Gastroesophageal sphincter (tissue), 4 donors: ENCODE data around the gene AQP6. TPM values are rescaled to one million over a fixed set of nuclear protein-coding genes. Genes with fewer than 3 reads are reported as not detected.

Experiments
- ATAC-seq: fragments of 150-250 bp; one replicate; pipeline ENCODE4 v1.9.1; 2016; ENCODE audit warnings: mild to moderate bottlenecking, moderate library complexity
- H3K27ac ChIP-seq, 4 donors: fragments of 200-600 bp; sonication (generic) in 3 of 4; 1 replicate in 3 of 4; 2 replicates in 1 of 4; pipeline ENCODE4 v1.5.1; 2016 to 2019
- H3K27me3 ChIP-seq: fragments of 200-600 bp; sonication (generic); one replicate; pipeline ENCODE4 v1.5.1; 2019
- H3K36me3 ChIP-seq, 2 donors: fragments of 200-600 bp; sonication (generic); one replicate each; pipeline ENCODE4 v1.5.1; 2019; ENCODE audit warnings: control low read depth in 1 of 2
- H3K4me1 ChIP-seq, 3 donors: fragments of 200-600 bp; sonication (generic); 1 replicate in 2 of 3; 2 replicates in 1 of 3; pipeline ENCODE4 v1.5.1; 2016 to 2019; ENCODE audit warnings: control low read depth in 2 of 3
- H3K4me3 ChIP-seq, 2 donors: fragments of 200-600 bp; sonication (generic); one replicate each; pipeline ENCODE4 v1.5.1; 2019; ENCODE audit warnings: mild to moderate bottlenecking in 1 of 2, moderate library complexity in 1 of 2
- H3K9me3 ChIP-seq, 3 donors: fragments of 200-600 bp; sonication (generic); one replicate each; pipeline ENCODE4 v1.5.1; 2017 to 2019; ENCODE audit warnings: control low read depth in 2 of 3
- EP300 ChIP-seq: sonication (generic); formaldehyde crosslinking; IDR thresholded peaks from one replicate; pipeline ENCODE4 v1.6.1; 2017; ENCODE audit warnings: antibody characterized with exemption, mild to moderate bottlenecking
- POLR2A ChIP-seq, 2 donors: fragments of 450-650 bp; IDR thresholded peaks; one replicate each; pipeline ENCODE4 v1.6.1; 2017; ENCODE audit warnings: antibody characterized with exemption in 2 of 2, mild to moderate bottlenecking in 2 of 2, moderate library complexity in 1 of 2
- POLR2AphosphoS5 ChIP-seq: sonication (generic); formaldehyde crosslinking; IDR thresholded peaks from one replicate; pipeline ENCODE4 v1.6.1; 2017; ENCODE audit warnings: antibody characterized with exemption
- WGBS, 2 donors: methylation state at CpG; one replicate each; pipeline ENCODE4 v1.1.5; 2018; ENCODE audit warnings: low coverage in 1 of 2; 5-methylcytosine and 5-hydroxymethylcytosine counted together
- total RNA-seq, 4 donors: library from RNA; depleted of rRNA; stranded (reverse); fragments of >200 nt; gene quantifications; one replicate each; pipeline ENCODE4 v1.1.0, GENCODE V29; 2016
- TF ChIP-seq, protein P1 (sequence below), 4 experiments: fragments of 200-600 bp in 2 of 4; fragments of 450-650 bp in 2 of 4; sonication (generic) in 1 of 4; IDR thresholded peaks; one replicate each; pipeline ENCODE4 v1.5.1; 2017 to 2019; ENCODE audit warnings: antibody characterized with exemption in 4 of 4, mild to moderate bottlenecking in 2 of 4, moderate library complexity in 2 of 4

AQP6 gene
- total RNA-seq, 4 donors from 2014 or later: not detected

DNA sequence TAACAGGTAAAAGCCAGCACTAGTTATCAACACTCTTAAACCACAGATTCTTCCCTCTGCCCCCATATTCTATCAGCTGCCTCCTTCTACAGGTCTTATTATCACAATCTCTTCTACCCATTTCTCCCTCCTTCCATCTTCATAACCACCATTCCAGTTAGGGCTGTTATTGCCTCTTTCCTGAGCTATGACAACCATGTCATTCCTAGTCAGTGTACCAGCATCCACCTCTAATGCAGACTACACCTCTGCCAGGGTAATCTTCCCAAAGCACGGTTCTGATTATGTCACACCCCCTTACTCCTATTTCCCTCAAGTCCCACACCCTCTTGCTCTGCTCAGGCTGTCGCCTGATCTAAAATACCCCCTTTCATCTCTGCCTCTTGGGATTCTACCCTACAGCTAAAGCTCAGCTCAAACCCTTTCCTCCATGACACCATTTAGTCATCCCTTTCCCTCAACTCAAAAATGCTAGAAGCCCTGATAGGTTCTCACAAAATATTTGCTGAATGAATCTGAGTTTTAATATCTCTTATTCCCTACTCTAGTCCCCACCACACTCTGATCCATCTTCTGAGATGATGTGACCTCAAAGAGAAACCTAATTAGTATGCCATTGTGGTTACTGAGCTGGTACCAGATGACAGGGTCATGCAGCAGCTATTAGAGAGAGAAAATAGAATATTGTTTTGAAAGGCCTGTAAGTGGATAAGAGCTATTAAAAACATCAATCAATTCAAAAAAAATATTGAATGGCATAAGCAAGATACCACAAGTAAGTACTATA lies 40.8 kb downstream of the AQP6 start:
- WGBS, 2 donors: 75 to 100% methylated on average over 1 to 2 of the region's 2 CpGs
- no peak overlapping the region for H3K4me3 ChIP-seq
- ATAC-seq: no peak

GRCh38 chr12:50014342-50014741 lies 41.6 kb downstream of the AQP6 start:
- H3K4me3 ChIP-seq: no peak overlapping the region
- peaks cover 0 to 5% of the 10 kb centered on the region in 2 donors for H3K36me3 ChIP-seq
- H3K27ac ChIP-seq: no peak overlapping the region
- peaks cover 2 to 28% (median 7%) of the 10 kb centered on the region in 3 donors for H3K4me1 ChIP-seq
- no peaks in the 10 kb centered on the region for H3K27me3 ChIP-seq
- ATAC-seq: no peak
- no peak for TF ChIP-seq EP300
- TF ChIP-seq POLR2AphosphoS5: no peak
- TF ChIP-seq POLR2A (IDR thresholded peaks at IDR 0.05): no peak
- TF ChIP-seq, protein P1, sequence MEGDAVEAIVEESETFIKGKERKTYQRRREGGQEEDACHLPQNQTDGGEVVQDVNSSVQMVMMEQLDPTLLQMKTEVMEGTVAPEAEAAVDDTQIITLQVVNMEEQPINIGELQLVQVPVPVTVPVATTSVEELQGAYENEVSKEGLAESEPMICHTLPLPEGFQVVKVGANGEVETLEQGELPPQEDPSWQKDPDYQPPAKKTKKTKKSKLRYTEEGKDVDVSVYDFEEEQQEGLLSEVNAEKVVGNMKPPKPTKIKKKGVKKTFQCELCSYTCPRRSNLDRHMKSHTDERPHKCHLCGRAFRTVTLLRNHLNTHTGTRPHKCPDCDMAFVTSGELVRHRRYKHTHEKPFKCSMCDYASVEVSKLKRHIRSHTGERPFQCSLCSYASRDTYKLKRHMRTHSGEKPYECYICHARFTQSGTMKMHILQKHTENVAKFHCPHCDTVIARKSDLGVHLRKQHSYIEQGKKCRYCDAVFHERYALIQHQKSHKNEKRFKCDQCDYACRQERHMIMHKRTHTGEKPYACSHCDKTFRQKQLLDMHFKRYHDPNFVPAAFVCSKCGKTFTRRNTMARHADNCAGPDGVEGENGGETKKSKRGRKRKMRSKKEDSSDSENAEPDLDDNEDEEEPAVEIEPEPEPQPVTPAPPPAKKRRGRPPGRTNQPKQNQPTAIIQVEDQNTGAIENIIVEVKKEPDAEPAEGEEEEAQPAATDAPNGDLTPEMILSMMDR (IDR thresholded peaks at IDR 0.05): no peak
- no peaks in the 10 kb centered on the region for H3K9me3 ChIP-seq
- 100% methylated on average over 2 of the region's 3 CpGs; no CpG with 5 or more reads in 1 of the 2 donors for WGBS, 2 donors

More for the DNA sequence above, 40.8 kb downstream of the AQP6 start:
- H3K4me1 ChIP-seq: peaks cover 2 to 26% (median 7%) of the 10 kb centered on the region in 3 donors
- no peaks in the 10 kb centered on the region for H3K9me3 ChIP-seq
- H3K27ac ChIP-seq: no peak overlapping the region
- H3K36me3 ChIP-seq: peaks cover 0 to 5% of the 10 kb centered on the region in 2 donors
- no peak for TF ChIP-seq POLR2A (IDR thresholded peaks at IDR 0.05)
- H3K27me3 ChIP-seq: no peaks in the 10 kb centered on the region

GRCh38 chr12:50016501-50017475 lies 44.0 kb downstream of the AQP6 start:
- H3K27ac ChIP-seq: peak overlapping the region; percentile 63 to 69 (median 66)
- 50 to 51% methylated on average over 10 of the region's 10 CpGs for WGBS, 2 donors

DNA sequence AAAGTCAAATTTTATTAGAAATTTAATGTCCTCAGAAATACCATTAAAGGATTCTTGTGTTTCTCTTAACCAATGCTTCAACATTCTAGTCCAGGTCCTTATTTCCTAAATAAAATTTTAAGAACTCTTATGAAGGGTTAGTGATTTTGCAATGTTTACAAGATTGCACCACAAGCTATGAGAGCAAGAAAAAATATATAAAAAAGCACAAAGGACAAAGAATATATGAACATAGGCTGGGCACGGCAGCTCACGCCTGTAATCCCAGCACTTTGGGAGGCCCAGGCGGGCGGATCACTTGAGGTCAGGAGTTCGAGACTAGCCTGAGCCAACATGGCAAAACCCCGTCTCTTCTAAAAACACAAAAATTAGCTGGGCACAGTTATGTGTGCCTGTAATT lies 44.9 kb downstream of the AQP6 start:
- Histone ChIP-seq H3K4me1 (peaks cover 2 to 34% (median 7%) of the 10 kb centered on the region in 3 donors), H3K36me3 (peaks cover 0 to 5% of the 10 kb centered on the region in 2 donors), H3K27ac (peak overlapping the region; percentile 63 to 69 (median 66)), H3K9me3 (no peaks in the 10 kb centered on the region), H3K4me3 (no peak overlapping the region), H3K27me3 (no peaks in the 10 kb centered on the region)
- WGBS, 2 donors: 64 to 66% methylated on average over 6 of the region's 6 CpGs
- TF ChIP-seq POLR2AphosphoS5 (peak; percentile 34), POLR2A (IDR thresholded peaks at IDR 0.05) (no peak)
- peak; percentile 77 for ATAC-seq

More at GRCh38 chr12:50016501-50017475, 44.0 kb downstream of the AQP6 start:
- Histone ChIP-seq H3K9me3 (no peaks in the 10 kb centered on the region), H3K4me1 (peaks cover 2 to 34% (median 7%) of the 10 kb centered on the region in 3 donors), H3K27me3 (no peaks in the 10 kb centered on the region), H3K4me3 (no peak overlapping the region), H3K36me3 (peaks cover 0 to 5% of the 10 kb centered on the region in 2 donors)
- peak; percentile 93 for ATAC-seq
- TF ChIP-seq POLR2AphosphoS5 (peak; percentile 84), EP300 (no peak)

DNA sequence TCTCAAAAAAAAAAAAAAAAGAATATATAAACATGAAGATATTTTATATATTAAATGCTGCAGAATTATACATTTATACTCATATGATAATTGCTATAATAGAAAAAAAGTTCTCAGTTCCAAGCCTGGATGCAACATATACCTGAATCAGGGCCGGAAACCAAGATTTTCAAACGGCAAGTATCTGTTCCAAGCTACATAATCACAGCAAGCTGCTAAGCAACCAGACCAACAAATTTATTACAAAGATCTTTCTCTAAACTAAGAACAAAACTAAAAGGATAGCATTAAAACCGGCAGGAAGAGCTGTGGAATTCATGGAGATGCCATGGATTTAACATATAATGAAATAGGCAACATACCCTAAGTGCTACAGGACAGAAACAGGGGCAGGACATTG lies 45.4 kb downstream of the AQP6 start:
- WGBS, 2 donors: 18 to 32% methylated on average over 3 of the region's 3 CpGs
- ATAC-seq: no peak
- peak overlapping the region in 3 of 4 donors; percentile 63 to 69 (median 66) for H3K27ac ChIP-seq
- no peaks in the 10 kb centered on the region for H3K9me3 ChIP-seq
- H3K4me3 ChIP-seq: no peak overlapping the region
- TF ChIP-seq, protein P1 (IDR thresholded peaks at IDR 0.05): no peak
- no peak for TF ChIP-seq POLR2AphosphoS5
- peaks cover 2 to 34% (median 7%) of the 10 kb centered on the region in 3 donors for H3K4me1 ChIP-seq
- no peaks in the 10 kb centered on the region for H3K27me3 ChIP-seq
- H3K36me3 ChIP-seq: peaks cover 0 to 5% of the 10 kb centered on the region in 2 donors

- H3K4me1 ChIP-seq: peaks cover 2 to 34% (median 7%) of the 10 kb centered on the region in 3 donors
- H3K27ac ChIP-seq: no peak overlapping the region
- H3K36me3 ChIP-seq: peaks cover 0 to 5% of the 10 kb centered on the region in 2 donors
- TF ChIP-seq POLR2A (IDR thresholded peaks at IDR 0.05): no peak
- TF ChIP-seq EP300: no peak
- TF ChIP-seq, protein P1 (IDR thresholded peaks at IDR 0.05): no peak
- no peak for TF ChIP-seq POLR2AphosphoS5
- H3K27me3 ChIP-seq: no peaks in the 10 kb centered on the region
- no peaks in the 10 kb centered on the region for H3K9me3 ChIP-seq
- ATAC-seq: no peak
- WGBS, 2 donors: 98 to 100% methylated on average over 1 to 2 of the region's 2 CpGs
- H3K4me3 ChIP-seq: no peak overlapping the region
Measured at GRCh38 chr12:50018968-50019367, 46.2 kb downstream of the AQP6 start.
